ENCODE measurements around the gene NEGR1.
A peak's percentile ranks its signal among the peaks of the same experiment; 100 is the strongest.

The NEGR1 gene

GRCh38 chr1:71526824-71527223 lies 755.5 kb downstream of the NEGR1 start:
- Mint-ChIP-seq H3K27me3 (ENCODE audit: low read depth, poor library complexity) (peaks cover 11% of the 10 kb centered on the region), H3K27ac (no peak overlapping the region), H3K4me3 (no peak overlapping the region), H3K36me3 (ENCODE audit: low read depth) (no peaks in the 10 kb centered on the region), H3K4me1 (no peaks in the 10 kb centered on the region), H3K9me3 (no peaks in the 10 kb centered on the region)
- DNase-seq, result no peak
- TF ChIP-seq CTCF (IDR thresholded peaks at IDR 0.05), result no peak

- H3K4me3 Mint-ChIP-seq, result no peak overlapping the region
- no peak for TF ChIP-seq CTCF (IDR thresholded peaks at IDR 0.05)
- no peaks in the 10 kb centered on the region for H3K9me3 Mint-ChIP-seq
- no peaks in the 10 kb centered on the region for H3K36me3 Mint-ChIP-seq (ENCODE audit: low read depth)
- DNase-seq, result no peak
- peaks cover 11% of the 10 kb centered on the region for H3K27me3 Mint-ChIP-seq (ENCODE audit: low read depth, poor library complexity)
- no peak overlapping the region for H3K27ac Mint-ChIP-seq
- H3K4me1 Mint-ChIP-seq, result no peaks in the 10 kb centered on the region
Observed at GRCh38 chr1:71522721-71523120, 759.6 kb downstream of the NEGR1 start.

GRCh38 chr1:71521655-71522264 lies 760.6 kb downstream of the NEGR1 start:
- Mint-ChIP-seq H3K9me3 (no peaks in the 10 kb centered on the region), H3K4me3 (no peak overlapping the region), H3K36me3 (ENCODE audit: low read depth) (no peaks in the 10 kb centered on the region), H3K27ac (no peak overlapping the region), H3K27me3 (ENCODE audit: low read depth, poor library complexity) (peaks cover 11% of the 10 kb centered on the region), H3K4me1 (no peaks in the 10 kb centered on the region)
- TF ChIP-seq CTCF (IDR thresholded peaks at IDR 0.05), result peak; percentile 58
- peak; percentile 45 for DNase-seq

- H3K9me3 Mint-ChIP-seq, result peaks cover 14% of the 10 kb centered on the region
- no peaks in the 10 kb centered on the region for H3K4me1 Mint-ChIP-seq
- H3K27me3 Mint-ChIP-seq (ENCODE audit: low read depth, poor library complexity), result no peaks in the 10 kb centered on the region
- H3K27ac Mint-ChIP-seq, result no peak overlapping the region
- no peak overlapping the region for H3K4me3 Mint-ChIP-seq
- no peaks in the 10 kb centered on the region for H3K36me3 Mint-ChIP-seq (ENCODE audit: low read depth)
- no peak for TF ChIP-seq CTCF (IDR thresholded peaks at IDR 0.05)
- no peak for DNase-seq
Observed at GRCh38 chr1:71511505-71511904, 770.8 kb downstream of the NEGR1 start.

GRCh38 chr1:71510725-71511124 lies 771.6 kb downstream of the NEGR1 start:
- peaks cover 18% of the 10 kb centered on the region for H3K9me3 Mint-ChIP-seq
- H3K4me1 Mint-ChIP-seq, result no peaks in the 10 kb centered on the region
- H3K36me3 Mint-ChIP-seq (ENCODE audit: low read depth), result no peaks in the 10 kb centered on the region
- no peak overlapping the region for H3K27ac Mint-ChIP-seq
- H3K27me3 Mint-ChIP-seq (ENCODE audit: low read depth, poor library complexity), result no peaks in the 10 kb centered on the region
- no peak for DNase-seq
- no peak overlapping the region for H3K4me3 Mint-ChIP-seq
- TF ChIP-seq CTCF (IDR thresholded peaks at IDR 0.05), result no peak

GRCh38 chr1:71509051-71509595 lies 773.2 kb downstream of the NEGR1 start:
- no peaks in the 10 kb centered on the region for H3K4me1 Mint-ChIP-seq
- H3K9me3 Mint-ChIP-seq, result peaks cover 20% of the 10 kb centered on the region
- H3K36me3 Mint-ChIP-seq (ENCODE audit: low read depth), result no peaks in the 10 kb centered on the region
- no peak for TF ChIP-seq CTCF (IDR thresholded peaks at IDR 0.05)
- no peak for DNase-seq
- no peaks in the 10 kb centered on the region for H3K27me3 Mint-ChIP-seq (ENCODE audit: low read depth, poor library complexity)
- H3K27ac Mint-ChIP-seq, result no peak overlapping the region
- no peak overlapping the region for H3K4me3 Mint-ChIP-seq

Data from nephron progenitor cell (in vitro differentiated cells).